Measurements from ENCODE around the gene ZBTB42. TPM values are rescaled to one million over a fixed set of nuclear protein-coding genes. Genes with fewer than 3 reads are reported as not detected.

ZBTB42 gene
- total and polyA plus RNA-seq, 2 of the 13 experiments (the other 11 are each of a cell fraction or from before 2014, with no cell fraction given): 2.8 to 4.2 TPM

DNA sequence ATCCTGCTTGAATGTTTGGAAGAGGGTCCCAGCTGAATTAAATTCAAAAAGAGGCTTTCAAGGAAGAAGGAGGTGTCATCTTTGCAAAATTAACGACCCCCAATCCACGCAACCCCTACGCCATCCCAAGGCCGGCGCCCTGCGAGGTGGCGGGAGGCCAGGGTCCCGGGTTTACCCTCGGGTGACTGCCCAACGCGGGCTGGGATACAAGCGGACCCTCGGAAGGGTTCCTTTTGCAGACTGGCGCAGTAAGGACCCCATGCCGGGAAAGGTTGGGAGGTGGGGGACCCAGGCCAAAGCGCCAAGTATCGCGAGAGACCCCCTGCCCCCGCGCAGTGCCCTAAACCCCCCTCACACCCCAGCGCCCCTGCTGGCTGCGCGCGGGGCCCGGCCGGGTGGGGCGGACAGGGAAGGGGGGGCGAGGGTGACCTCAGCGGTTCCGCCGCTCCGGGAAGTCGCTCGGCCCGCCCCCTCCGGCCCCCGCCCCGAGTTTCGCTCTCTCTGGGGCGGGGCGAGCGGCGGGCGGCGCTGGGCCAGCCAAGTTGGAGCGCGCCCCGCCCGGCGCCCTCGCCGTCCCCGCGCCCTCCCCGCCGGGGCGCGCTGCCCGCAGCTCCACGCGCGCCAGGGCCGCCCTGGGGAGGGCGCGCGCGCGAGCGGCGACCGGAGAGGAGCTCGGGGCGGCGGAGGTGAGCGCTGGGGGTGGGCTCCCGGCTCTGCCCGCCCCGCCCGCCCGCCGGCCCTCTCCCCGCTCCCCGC lies 708 bp upstream of the ZBTB42 start (continued):
- TF ChIP-seq, protein P1, sequence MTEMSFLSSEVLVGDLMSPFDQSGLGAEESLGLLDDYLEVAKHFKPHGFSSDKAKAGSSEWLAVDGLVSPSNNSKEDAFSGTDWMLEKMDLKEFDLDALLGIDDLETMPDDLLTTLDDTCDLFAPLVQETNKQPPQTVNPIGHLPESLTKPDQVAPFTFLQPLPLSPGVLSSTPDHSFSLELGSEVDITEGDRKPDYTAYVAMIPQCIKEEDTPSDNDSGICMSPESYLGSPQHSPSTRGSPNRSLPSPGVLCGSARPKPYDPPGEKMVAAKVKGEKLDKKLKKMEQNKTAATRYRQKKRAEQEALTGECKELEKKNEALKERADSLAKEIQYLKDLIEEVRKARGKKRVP (CRISPR knock-in tag; IDR thresholded peaks at IDR 0.05): 0 out of 4 replicates have a peak, but pooled peaks of 1 of the 2 experiments have one; percentile 24
- no peak for TF ChIP-seq NAIF1 (CRISPR knock-in tag; IDR thresholded peaks at IDR 0.05; ENCODE audit: borderline replicate concordance)
- TF ChIP-seq ETV5 (CRISPR knock-in tag; IDR thresholded peaks at IDR 0.05; ENCODE audit: borderline replicate concordance): peak; percentile 33; the same call in 1 of the 2 replicates
- 0 out of 2 replicates have a peak, but pooled peaks have one; percentile 55 for TF ChIP-seq HES4 (CRISPR knock-in tag; IDR thresholded peaks at IDR 0.05; ENCODE audit: borderline replicate concordance)
- 0 out of 2 replicates have a peak, but pooled peaks have one; percentile 53 for TF ChIP-seq ZNF670 (CRISPR knock-in tag; IDR thresholded peaks at IDR 0.05; ENCODE audit: borderline replicate concordance)
- TF ChIP-seq CHD4 (IDR thresholded peaks at IDR 0.05; ENCODE audit: borderline replicate concordance, low read length): peak; percentile 74; the same call in 1 of the 2 replicates
- 0 out of 2 replicates have a peak, but pooled peaks have one; percentile 34 for TF ChIP-seq HDAC1 (CRISPR knock-in tag; IDR thresholded peaks at IDR 0.05)
- TF ChIP-seq ZNF44 (CRISPR knock-in tag; IDR thresholded peaks at IDR 0.05): no peak
- TF ChIP-seq ZFY (CRISPR knock-in tag; IDR thresholded peaks at IDR 0.05): no peak
- TF ChIP-seq FUBP1 (CRISPR knock-in tag; IDR thresholded peaks at IDR 0.05; ENCODE audit: borderline replicate concordance): no peak
- TF ChIP-seq THAP11 (CRISPR knock-in tag; IDR thresholded peaks at IDR 0.05): peak; percentile 47; the same call in 1 of the 2 replicates
- TF ChIP-seq MAZ (IDR thresholded peaks at IDR 0.05; ENCODE audit: borderline replicate concordance, low read depth, low read length): peak; percentile 96
- no peak for TF ChIP-seq MAZ (CRISPR knock-in tag; IDR thresholded peaks at IDR 0.05; ENCODE audit: low read depth)
- TF ChIP-seq TARDBP (CRISPR knock-in tag; IDR thresholded peaks at IDR 0.05): no peak; the same call in 1 of the 2 replicates
- no peak; the same call in 1 of the 2 replicates for TF ChIP-seq ZNF350 (CRISPR knock-in tag; IDR thresholded peaks at IDR 0.05; ENCODE audit: borderline replicate concordance, low read depth)
- TF ChIP-seq KDM1A (CRISPR knock-in tag; IDR thresholded peaks at IDR 0.05): 0 out of 2 replicates have a peak, but pooled peaks have one; percentile 8
- TF ChIP-seq XRCC5 (optimal IDR thresholded peaks at IDR 0.05; ENCODE audit: low read length): no peak
- TF ChIP-seq PAXIP1 (CRISPR knock-in tag; conservative IDR thresholded peaks at IDR 0.05): peak; percentile 28; the same call in 1 of the 2 replicates

Data from HepG2 (cell line).